Hepatocyte (in vitro differentiated cells): ENCODE results near the gene MZT2B.
"Not testable (repeated sequence)": the region's sequence is repeated elsewhere in the genome, so short reads cannot be mapped to it uniquely, and the experiment has no call there.

Experiments used
- CTCF ChIP-seq: fragments of 200-600 bp; sonication (generic); IDR thresholded peaks from 2 replicates; pipeline ENCODE4 v1.5.1; 2016; ENCODE audit warnings: antibody characterized with exemption, mild to moderate bottlenecking; ENCODE audit not compliant: poor library complexity
- EZH2 ChIP-seq: fragments of 200-600 bp; sonication (generic); IDR thresholded peaks from 2 replicates; pipeline ENCODE4 v1.6.1; 2016; ENCODE audit warnings: antibody characterized with exemption, mild to moderate bottlenecking, borderline replicate concordance

DNA sequence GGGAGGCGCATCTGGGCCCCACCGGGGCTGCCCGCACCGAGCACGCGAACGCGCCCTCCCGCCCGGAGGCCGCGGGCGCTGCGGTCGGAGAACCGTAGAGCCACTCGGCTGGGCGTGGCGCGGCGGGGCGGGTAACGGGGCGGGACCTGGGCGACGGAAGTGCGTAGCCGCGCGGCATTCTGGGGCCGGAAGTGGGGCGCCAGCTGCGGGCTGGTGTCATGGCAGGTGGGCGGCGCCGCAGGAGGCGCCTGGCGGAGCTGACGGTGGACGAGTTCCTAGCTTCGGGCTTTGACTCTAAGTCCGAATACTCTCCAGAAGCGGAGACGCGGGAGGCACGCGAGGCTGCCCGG lies 47.1 kb downstream of the MZT2B start:
- TF ChIP-seq CTCF, EZH2: not testable (repeated sequence)
